GM18498 (cell line): ENCODE data around the gene CTBP2.
"Not testable (repeated sequence)": the region's sequence is repeated elsewhere in the genome, so short reads cannot be mapped to it uniquely, and the experiment has no call there.

Source experiments
- ATAC-seq: cut with Tn5 transposase; IDR thresholded peaks from one replicate; pipeline ENCODE4 v1.9.1; 2021; ENCODE audit warnings: mild to moderate bottlenecking, moderate library complexity; ENCODE audit not compliant: unreplicated experiment

CTBP2 gene

GRCh38 chr10:125076121-125076825, 84.1 kb downstream of the CTBP2 start:
- no peak for ATAC-seq

GRCh38 chr10:125073996-125074395, 86.4 kb downstream of the CTBP2 start:
- no peak for ATAC-seq

GRCh38 chr10:125072794-125073193, 87.6 kb downstream of the CTBP2 start:
- no peak for ATAC-seq

GRCh38 chr10:125071008-125071407, 89.4 kb downstream of the CTBP2 start:
- no peak for ATAC-seq

- ATAC-seq, result no peak
Observed at GRCh38 chr10:125068406-125068805, 92.0 kb downstream of the CTBP2 start.

GRCh38 chr10:125067764-125068163, 92.6 kb downstream of the CTBP2 start:
- ATAC-seq, result no peak

GRCh38 chr10:125066764-125067450, 93.5 kb downstream of the CTBP2 start:
- ATAC-seq, result no peak

GRCh38 chr10:125064681-125065492, 95.5 kb downstream of the CTBP2 start:
- peak; percentile 93 for ATAC-seq

GRCh38 chr10:125063256-125063925, 97.0 kb downstream of the CTBP2 start:
- ATAC-seq, result no peak

GRCh38 chr10:125062914-125063230, 97.5 kb downstream of the CTBP2 start:
- no peak for ATAC-seq

- ATAC-seq, result no peak
Observed at GRCh38 chr10:125062227-125062913, 98.0 kb downstream of the CTBP2 start.

- peak; percentile 33 for ATAC-seq
Observed at GRCh38 chr10:125061557-125062226, 98.7 kb downstream of the CTBP2 start.

GRCh38 chr10:125060826-125061556, 99.4 kb downstream of the CTBP2 start:
- ATAC-seq, result no peak

- ATAC-seq, result no peak
Observed at GRCh38 chr10:125060482-125060825, 99.9 kb downstream of the CTBP2 start.

GRCh38 chr10:125060026-125060425, 100.3 kb downstream of the CTBP2 start:
- no peak for ATAC-seq

GRCh38 chr10:125059348-125059747, 101.0 kb downstream of the CTBP2 start:
- not testable (repeated sequence) for ATAC-seq

- ATAC-seq, result no peak
Observed at GRCh38 chr10:125057158-125058001, 103.0 kb downstream of the CTBP2 start.
